ENCODE measurements around the gene PTGR3.

The PTGR3 gene

GRCh38 chr18:75168619-75169018 lies 40.3 kb downstream of the PTGR3 start:
- no peak for DNase-seq

DNA sequence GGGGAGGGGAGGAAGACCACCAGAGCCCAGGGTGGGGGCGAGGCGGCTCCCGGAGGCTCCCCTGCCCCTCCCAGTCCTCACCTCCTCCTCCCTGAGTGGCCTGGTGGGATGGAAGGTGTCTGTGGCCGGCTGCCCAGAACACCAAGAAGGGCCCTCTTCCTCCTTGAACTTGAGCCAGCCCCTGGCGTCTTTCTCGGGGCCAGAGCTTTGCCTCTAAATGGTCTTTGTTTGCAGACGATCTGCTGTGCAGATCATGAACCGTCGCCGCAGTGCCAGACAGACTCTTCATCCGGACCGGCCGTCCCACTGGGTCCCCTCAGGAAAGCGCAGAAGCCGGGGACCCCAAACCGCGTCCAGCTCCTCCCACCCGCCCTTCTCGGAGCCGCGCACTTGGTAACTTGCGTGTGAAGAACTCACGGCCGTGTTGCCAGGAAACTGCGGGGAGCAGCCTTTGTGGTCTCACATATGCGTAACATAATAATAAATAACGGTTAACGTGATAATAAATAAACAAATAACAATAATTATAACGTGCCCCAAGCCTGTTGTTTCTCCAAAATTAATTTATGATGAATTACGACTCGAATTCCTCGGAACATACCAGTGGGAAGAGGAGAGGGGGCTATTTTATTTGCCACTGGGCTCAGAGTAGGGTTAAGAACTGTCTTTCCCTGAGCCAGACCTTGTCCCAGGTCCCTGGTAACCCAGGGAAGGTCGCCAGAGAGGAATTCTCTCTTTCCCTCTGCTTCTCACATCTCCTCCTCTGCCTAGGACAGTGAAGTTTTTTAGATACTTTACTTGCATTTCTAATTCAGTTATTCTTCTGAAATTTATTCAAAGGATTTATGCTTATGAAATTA lies 41.0 kb downstream of the PTGR3 start:
- DNase-seq, result no peak

- DNase-seq, result no peak
These were observed 41.8 kb downstream of the PTGR3 start for GRCh38 chr18:75167137-75167536.

DNA sequence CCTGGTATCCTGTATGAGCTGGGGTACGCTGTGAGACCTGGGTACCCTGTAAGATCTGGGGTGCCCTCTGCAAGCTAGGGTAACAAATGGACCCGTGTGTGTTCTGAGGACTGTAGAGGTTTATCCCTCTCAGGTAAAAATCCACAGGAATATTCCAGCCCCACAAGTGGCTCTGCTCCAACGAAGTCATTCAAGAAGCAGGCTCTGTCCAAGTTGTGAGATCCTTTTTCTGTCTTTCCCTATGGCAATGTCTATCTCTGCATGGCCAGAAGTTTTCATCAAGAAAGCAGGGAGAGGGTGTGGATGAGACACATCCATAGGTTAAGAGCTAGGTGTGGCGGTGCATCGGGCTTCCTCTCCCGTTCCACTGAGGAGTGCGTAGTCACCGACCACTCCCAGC lies 43.0 kb downstream of the PTGR3 start:
- no peak for DNase-seq

DNA sequence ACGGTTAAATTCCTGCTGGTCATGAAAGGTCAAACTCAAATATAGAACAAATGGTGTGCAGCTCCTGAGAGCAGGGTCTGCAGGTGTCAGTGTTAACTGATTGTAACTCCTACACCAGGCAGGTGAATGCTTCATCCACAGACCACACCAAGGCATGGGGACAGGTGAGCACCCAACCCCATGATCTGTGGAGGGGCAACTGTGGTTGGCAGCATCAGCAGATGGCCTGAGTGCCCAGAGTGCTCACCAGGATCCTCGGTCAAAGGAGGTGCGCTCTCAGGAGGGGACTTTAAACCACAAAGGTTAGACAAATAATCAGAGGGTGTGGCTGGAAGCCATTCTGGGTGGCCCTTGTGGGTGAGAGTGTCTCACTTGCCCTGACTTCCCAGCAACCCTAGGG lies 44.5 kb downstream of the PTGR3 start:
- DNase-seq, result no peak

DNA sequence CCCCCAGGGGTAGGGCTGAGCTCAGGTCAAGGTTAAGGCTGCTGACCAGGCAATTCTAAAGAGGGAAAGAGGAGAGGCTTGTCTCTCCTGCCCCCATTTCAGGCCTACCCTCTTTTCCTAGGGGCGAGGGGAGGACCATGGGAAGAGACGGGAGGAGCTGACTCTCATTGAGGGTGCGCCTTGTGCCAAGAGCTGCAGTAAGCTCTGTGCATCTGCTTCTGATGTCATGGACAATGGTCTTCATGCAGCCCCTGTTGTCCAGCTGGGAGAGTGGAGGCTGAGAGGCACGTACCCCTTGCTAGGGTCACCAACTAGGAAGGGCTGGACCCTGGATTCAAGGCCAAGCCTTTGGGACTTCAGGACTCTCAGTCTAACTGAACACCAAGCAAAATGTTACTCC lies 45.2 kb downstream of the PTGR3 start:
- no peak for DNase-seq

DNA sequence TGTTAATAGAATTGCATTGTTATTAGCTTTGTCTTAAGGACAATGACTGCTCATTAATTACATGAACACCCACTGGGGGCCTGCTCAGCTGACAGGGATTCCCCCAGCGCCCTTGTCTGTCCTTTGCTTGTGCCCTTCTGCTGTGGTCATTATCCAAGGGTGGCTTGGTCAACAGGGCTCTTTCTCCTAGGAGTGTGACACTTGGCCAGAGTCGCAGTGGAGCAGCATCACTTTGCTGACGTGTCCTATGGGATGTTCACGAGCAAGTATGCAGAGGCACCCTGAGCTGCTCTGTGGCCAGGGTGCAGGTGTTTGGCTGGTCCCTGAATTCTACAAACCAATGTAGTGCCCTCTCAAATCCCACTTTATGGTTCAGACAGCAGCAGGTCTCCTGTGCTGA lies 46.0 kb downstream of the PTGR3 start:
- DNase-seq, result no peak

DNA sequence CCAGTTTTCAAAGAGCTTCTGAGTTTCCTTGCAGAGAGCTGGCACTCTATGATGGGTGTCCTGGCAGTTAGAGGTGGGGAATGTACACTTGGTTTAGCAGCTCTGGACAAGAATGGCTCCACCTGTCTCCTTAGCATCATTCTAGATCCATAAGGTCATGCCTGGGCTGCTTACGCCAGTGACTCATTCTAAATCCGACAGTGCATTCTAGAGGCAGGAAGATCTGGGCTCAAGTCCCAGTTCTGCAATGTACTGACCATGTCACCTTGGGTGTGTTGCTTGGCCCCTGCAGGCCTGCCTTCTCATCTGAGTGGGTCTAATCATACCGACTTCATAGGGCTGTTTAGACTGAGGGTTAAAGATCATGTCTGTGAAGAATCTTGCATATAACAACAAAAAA lies 46.5 kb downstream of the PTGR3 start:
- no peak for DNase-seq

- DNase-seq, result no peak
These were observed 47.5 kb downstream of the PTGR3 start for GRCh38 chr18:75161256-75162028.

DNA sequence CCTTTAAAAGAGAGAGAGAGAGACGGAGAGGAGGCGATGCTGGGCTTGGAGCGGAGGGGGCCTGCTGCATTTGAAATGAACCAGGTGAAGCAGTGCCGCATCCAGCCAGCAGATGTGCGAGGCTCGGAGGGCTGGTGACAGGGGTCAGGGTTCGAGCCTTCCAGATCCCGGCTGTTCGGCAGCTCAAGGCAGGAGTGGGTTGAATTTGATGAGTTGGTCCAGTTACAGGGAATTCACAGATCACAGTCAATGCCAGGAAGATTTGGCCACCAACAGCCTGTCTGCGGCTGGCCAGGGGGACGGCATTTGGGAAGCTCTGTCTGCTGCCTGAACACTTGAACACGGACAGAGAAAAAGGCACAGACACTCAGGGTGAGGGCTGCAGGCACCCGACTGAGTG lies 48.6 kb downstream of the PTGR3 start:
- DNase-seq, result no peak

GRCh38 chr18:75159646-75160356 lies 49.1 kb downstream of the PTGR3 start:
- no peak for DNase-seq

DNA sequence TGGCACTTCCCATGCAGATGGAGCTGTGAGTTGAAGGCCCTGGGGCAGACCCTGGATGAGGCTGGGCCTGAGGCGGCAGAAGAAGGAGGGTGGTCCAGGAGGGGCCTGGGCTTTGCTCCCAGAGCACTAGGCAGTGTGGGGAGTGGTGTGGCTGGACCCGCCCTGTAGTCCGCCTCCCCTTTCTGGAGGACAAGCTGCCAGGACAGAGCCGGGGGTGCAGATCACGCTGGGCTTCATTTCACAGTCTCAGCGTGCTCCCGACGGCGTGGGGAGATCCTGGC lies 49.8 kb downstream of the PTGR3 start:
- no peak for DNase-seq
